ENCODE measurements around the gene HVCN1.

Gene HVCN1

GRCh38 chr12:110733089-110733715 lies 44.3 kb upstream of the HVCN1 start:
- H3K27ac ChIP-seq (ENCODE audit: low read length) = no peak overlapping the region
- no peaks in the 10 kb centered on the region for H3K9me3 ChIP-seq (ENCODE audit: insufficient read depth, low read length)
- no peak overlapping the region for H3K4me3 ChIP-seq (ENCODE audit: low read length)

GRCh38 chr12:110732572-110732971 lies 43.7 kb upstream of the HVCN1 start:
- H3K9me3 ChIP-seq (ENCODE audit: insufficient read depth, low read length) = no peaks in the 10 kb centered on the region
- no peaks in the 10 kb centered on the region for H3K27me3 ChIP-seq (ENCODE audit: low read depth, low read length)
- peaks cover 41% of the 10 kb centered on the region for H3K4me1 ChIP-seq (ENCODE audit: low read length)
- H3K36me3 ChIP-seq (replicated peaks; ENCODE audit: low read depth, low read length) = peaks cover 63% of the 10 kb centered on the region
- H2AFZ ChIP-seq (ENCODE audit: low read depth, low read length) = no peak overlapping the region
- peaks cover 95% of the 10 kb centered on the region for H4K20me1 ChIP-seq (ENCODE audit: insufficient read depth, low read length)
- no peak overlapping the region for H3K4me3 ChIP-seq (ENCODE audit: low read length)
- no peak overlapping the region for H3K9ac ChIP-seq (ENCODE audit: low read length)
- peaks cover 100% of the 10 kb centered on the region for H3K79me2 ChIP-seq (ENCODE audit: low read length)
- no peak overlapping the region for H3K27ac ChIP-seq (ENCODE audit: low read length)
- TF ChIP-seq EZH2phosphoT487 (IDR thresholded peaks at IDR 0.05; ENCODE audit: low read depth) = no peak
- TF ChIP-seq, protein P1, sequence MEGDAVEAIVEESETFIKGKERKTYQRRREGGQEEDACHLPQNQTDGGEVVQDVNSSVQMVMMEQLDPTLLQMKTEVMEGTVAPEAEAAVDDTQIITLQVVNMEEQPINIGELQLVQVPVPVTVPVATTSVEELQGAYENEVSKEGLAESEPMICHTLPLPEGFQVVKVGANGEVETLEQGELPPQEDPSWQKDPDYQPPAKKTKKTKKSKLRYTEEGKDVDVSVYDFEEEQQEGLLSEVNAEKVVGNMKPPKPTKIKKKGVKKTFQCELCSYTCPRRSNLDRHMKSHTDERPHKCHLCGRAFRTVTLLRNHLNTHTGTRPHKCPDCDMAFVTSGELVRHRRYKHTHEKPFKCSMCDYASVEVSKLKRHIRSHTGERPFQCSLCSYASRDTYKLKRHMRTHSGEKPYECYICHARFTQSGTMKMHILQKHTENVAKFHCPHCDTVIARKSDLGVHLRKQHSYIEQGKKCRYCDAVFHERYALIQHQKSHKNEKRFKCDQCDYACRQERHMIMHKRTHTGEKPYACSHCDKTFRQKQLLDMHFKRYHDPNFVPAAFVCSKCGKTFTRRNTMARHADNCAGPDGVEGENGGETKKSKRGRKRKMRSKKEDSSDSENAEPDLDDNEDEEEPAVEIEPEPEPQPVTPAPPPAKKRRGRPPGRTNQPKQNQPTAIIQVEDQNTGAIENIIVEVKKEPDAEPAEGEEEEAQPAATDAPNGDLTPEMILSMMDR (IDR thresholded peaks at IDR 0.05; ENCODE audit: low read depth, low read length) = no peak
- H3K4me2 ChIP-seq (ENCODE audit: low read length) = no peak overlapping the region

More at GRCh38 chr12:110733089-110733715, 44.3 kb upstream of the HVCN1 start:
- Histone ChIP-seq H3K79me2 (ENCODE audit: low read length) (peaks cover 100% of the 10 kb centered on the region), H3K27me3 (ENCODE audit: low read depth, low read length) (no peaks in the 10 kb centered on the region), H2AFZ (ENCODE audit: low read depth, low read length) (no peak overlapping the region), H3K4me2 (ENCODE audit: low read length) (no peak overlapping the region), H3K9ac (ENCODE audit: low read length) (no peak overlapping the region), H3K36me3 (replicated peaks; ENCODE audit: low read depth, low read length) (peaks cover 69% of the 10 kb centered on the region), H3K4me1 (ENCODE audit: low read length) (peaks cover 42% of the 10 kb centered on the region), H4K20me1 (ENCODE audit: insufficient read depth, low read length) (peaks cover 98% of the 10 kb centered on the region)
- TF ChIP-seq, protein P1 (IDR thresholded peaks at IDR 0.05; ENCODE audit: low read depth, low read length) = no peak
- TF ChIP-seq EZH2phosphoT487 (IDR thresholded peaks at IDR 0.05; ENCODE audit: low read depth) = no peak

DNA sequence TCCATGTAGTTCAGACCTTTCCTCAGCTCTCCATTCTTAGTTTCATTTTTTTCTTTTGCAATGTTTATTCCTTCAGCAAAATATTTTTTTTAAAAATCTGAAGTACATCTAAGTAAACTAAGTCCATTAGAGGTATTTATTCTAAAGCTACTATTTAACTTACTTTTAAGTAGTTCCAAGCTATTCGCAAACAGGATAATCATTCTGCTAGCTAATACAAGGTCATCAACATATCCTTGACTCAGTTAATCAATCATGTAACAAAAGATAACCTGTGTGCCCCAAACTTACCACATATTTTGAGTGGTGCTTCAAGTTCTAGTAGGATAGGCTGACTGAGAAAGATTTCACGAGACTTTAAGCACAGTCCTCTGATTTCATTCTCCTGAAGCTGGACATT lies 42.6 kb upstream of the HVCN1 start:
- H3K79me2 ChIP-seq (ENCODE audit: low read length) = peaks cover 100% of the 10 kb centered on the region
- H3K4me2 ChIP-seq (ENCODE audit: low read length) = no peak overlapping the region
- no peak for TF ChIP-seq EZH2phosphoT487 (IDR thresholded peaks at IDR 0.05; ENCODE audit: low read depth)
- TF ChIP-seq, protein P1 (IDR thresholded peaks at IDR 0.05; ENCODE audit: low read depth, low read length) = no peak
- no peaks in the 10 kb centered on the region for H3K27me3 ChIP-seq (ENCODE audit: low read depth, low read length)
- peaks cover 69% of the 10 kb centered on the region for H3K36me3 ChIP-seq (replicated peaks; ENCODE audit: low read depth, low read length)
- H3K4me1 ChIP-seq (ENCODE audit: low read length) = peaks cover 51% of the 10 kb centered on the region
- H3K4me3 ChIP-seq (ENCODE audit: low read length) = no peak overlapping the region
- peaks cover 94% of the 10 kb centered on the region for H4K20me1 ChIP-seq (ENCODE audit: insufficient read depth, low read length)
- no peaks in the 10 kb centered on the region for H3K9me3 ChIP-seq (ENCODE audit: insufficient read depth, low read length)
- no peak overlapping the region for H3K9ac ChIP-seq (ENCODE audit: low read length)
- H3K27ac ChIP-seq (ENCODE audit: low read length) = no peak overlapping the region
- no peak overlapping the region for H2AFZ ChIP-seq (ENCODE audit: low read depth, low read length)

- Histone ChIP-seq H3K36me3 (replicated peaks; ENCODE audit: low read depth, low read length) (peaks cover 77% of the 10 kb centered on the region), H3K4me2 (ENCODE audit: low read length) (peak overlapping the region; percentile 22; the same call in 1 of the 2 replicates), H3K4me3 (ENCODE audit: low read length) (no peak overlapping the region), H3K9ac (ENCODE audit: low read length) (no peak overlapping the region), H3K79me2 (ENCODE audit: low read length) (peaks cover 98% of the 10 kb centered on the region), H3K27ac (ENCODE audit: low read length) (peak overlapping the region; percentile 23), H2AFZ (ENCODE audit: low read depth, low read length) (no peak overlapping the region), H3K27me3 (ENCODE audit: low read depth, low read length) (no peaks in the 10 kb centered on the region), H3K9me3 (ENCODE audit: insufficient read depth, low read length) (no peaks in the 10 kb centered on the region), H3K4me1 (ENCODE audit: low read length) (peaks cover 55% of the 10 kb centered on the region), H4K20me1 (ENCODE audit: insufficient read depth, low read length) (peaks cover 86% of the 10 kb centered on the region)
- TF ChIP-seq EZH2phosphoT487 (IDR thresholded peaks at IDR 0.05; ENCODE audit: low read depth) = no peak
- TF ChIP-seq, protein P1 (IDR thresholded peaks at IDR 0.05; ENCODE audit: low read depth, low read length) = no peak
Observed at GRCh38 chr12:110728628-110729027, 39.7 kb upstream of the HVCN1 start.

All from OCI-LY3 (cell line).